HG03103 (cell line): ENCODE measurements around the gene PCNX2.

Experiments used
- ATAC-seq: cut with Tn5 transposase; IDR thresholded peaks from one replicate; pipeline ENCODE4 v1.9.1; 2021; ENCODE audit warnings: low read depth; ENCODE audit not compliant: unreplicated experiment

Gene PCNX2

DNA sequence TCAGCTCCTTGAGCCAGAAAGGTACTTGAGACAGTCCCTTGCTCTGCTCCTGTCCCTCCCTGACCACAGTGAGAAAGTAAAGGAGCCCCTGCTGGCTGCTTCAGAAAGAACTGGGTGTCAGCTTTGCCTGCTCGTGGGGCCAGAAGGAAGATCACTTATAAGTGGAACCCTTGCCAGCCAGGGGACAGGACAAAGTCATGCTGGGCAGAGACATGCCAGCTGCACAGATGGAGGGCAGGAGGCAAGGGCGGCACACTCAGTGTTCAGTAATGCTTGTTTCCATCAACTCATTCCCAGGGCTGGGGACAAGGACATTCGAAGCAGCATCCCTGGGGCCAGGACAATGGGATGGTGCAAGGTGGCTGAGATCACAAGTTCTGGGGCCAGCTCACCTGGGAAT lies 303.3 kb downstream of the PCNX2 start:
- ATAC-seq = no peak

DNA sequence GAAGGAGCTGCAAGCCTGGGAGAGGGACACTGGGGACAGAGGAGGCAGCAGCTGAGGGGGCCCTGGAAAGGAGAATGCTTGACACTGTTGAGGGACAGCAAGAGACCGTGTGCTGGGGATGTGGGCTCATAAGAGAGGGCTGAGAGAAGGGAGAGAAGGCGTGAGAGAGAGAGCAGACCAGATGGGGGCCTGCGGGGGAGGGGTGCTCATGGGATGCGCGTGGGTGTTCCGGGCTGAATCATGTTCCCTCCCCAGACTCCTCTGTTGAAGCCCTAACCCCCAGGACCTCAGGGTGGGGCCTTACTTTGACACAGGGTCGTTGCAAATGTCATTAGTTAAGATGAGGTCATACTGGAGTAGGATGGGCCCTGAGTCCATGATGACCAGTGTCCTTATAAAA lies 304.3 kb downstream of the PCNX2 start:
- ATAC-seq = no peak

DNA sequence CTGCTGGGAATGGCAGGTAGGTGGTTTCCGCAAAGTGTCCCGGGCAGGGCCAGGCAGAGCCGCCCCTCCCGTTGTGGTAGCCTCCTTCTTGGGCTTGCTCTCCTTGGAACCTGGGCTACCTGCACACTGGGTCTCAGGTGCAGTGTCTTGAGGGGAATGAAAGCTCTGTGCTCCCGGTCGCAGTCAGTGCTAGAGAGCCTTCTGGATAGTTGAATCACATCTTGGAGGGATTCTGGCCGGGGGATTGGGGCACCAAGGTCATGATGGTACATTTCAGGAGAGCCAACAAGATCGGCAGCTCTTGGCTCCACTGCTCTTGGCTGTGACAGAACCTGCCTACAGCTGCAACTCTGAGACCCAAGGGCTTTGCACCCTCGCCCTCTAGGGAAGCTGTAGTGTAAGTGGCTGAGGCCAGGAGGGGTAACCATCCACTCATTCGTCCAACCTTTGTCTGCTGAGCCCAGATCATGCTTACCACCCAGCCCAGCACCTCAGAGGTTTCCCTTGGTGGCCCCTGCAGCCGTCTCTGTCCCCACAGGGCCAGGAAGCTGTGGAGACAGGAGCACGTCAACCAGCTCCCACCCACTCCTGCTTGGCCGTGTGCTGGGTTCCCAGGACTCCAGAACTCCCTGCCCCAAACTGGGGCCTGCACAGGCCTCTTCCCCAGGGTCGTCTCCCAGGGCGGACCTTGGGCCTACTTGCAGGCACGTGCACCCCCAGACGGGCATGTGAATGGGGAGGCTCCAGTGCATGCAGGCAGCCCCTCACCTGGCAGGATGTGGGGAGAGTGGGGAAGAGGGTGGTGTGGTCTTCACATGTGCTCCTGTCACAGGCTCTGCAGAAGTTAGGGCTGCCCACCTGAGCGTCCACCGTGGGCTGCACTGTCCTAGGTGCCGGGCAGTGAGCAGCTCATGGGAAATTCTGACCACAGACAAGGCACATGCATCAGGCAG lies 305.1 kb downstream of the PCNX2 start:
- ATAC-seq = no peak

DNA sequence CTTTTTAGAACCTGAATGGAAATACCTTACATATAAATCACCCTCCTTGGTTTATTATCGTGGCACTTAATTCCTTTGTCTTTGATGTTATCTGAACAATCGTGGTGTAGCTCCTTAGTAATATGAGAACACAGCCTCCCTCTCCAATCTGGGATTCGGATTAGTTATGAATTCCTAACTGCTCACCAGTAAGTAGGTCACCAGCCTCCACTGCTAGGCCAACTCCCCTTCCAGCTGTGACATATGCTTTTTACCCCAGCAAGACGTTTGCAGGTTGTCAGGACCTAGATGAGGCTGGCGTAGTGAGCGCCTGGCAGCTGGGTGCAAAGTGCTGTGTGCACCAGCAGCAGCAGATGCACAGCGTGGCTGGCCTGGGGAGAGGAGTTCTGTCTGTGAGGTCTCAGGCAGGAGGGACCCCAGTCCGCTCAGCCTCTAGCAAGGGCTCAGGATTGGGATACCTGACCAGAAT lies 306.9 kb downstream of the PCNX2 start:
- no peak for ATAC-seq

DNA sequence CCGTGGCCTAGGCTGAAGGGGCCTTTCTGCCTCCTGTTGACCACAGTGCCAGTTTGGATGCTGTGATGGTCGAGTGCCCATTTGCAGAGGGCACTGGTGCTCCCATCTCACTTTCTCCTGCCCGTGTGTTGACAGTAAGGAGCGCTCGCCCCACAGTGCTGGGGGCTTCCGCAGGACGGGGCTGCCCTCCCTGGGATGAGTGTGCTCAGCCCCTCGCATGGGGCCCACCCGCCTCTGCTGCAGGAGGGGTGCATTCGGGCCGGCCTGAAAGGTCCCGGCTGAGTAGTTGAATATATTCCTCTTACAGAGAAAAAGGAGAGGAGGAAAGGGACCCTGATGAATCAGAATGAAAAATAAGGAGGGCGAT lies 307.8 kb downstream of the PCNX2 start:
- no peak for ATAC-seq

DNA sequence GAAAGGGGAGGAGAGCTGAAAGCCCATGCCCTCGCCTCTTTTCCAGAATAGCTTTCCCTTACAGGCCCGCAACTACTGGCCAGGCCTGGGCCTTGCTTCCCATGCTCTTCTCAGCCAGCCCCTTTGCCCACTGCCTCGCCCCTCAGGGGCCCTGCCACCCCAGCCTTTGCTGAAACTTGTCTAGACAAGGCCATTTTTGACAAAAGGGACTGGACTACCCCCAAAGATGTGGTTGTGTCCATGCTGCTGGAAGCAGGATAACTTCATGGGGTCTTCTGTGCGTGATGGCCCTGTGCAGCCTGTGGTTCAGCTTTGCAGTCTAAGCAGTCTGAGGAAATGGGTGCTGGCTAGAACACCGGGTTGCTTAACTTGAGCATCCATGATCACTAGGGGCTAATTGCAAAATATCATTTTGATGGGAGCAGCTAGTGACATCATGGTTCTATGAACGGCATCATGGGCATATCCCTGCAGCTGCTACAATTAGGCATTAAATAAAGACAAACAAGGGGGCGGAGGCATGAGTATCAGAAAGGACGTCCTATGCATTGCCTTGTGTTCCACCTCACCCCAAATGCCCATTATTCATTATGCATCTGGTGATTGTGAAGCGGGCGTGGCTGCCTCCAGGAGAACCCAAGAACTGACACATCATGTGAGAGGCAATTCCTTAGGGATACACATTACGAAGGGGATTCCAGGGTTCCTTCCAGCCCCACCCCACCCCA lies 308.3 kb downstream of the PCNX2 start:
- no peak for ATAC-seq

DNA sequence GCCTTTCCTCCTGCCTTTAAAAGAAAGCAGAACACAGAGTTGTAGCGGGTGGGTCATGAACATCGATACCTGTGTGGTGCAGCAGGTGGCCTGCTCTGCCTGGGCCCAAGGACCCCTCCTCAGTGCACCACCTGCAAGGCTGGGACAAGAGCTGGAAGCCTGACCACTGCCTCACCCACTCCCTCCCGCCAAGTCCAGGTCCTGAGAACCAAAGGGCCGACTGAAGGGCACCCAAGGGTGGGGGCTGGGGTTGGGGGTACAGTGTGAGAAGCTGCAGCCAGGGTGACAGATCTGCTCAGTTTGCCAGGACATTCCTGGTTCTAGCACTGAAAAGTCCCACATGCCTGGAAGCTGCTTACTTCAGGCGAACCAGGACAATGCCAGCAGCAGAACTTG lies 309.0 kb downstream of the PCNX2 start:
- no peak for ATAC-seq

DNA sequence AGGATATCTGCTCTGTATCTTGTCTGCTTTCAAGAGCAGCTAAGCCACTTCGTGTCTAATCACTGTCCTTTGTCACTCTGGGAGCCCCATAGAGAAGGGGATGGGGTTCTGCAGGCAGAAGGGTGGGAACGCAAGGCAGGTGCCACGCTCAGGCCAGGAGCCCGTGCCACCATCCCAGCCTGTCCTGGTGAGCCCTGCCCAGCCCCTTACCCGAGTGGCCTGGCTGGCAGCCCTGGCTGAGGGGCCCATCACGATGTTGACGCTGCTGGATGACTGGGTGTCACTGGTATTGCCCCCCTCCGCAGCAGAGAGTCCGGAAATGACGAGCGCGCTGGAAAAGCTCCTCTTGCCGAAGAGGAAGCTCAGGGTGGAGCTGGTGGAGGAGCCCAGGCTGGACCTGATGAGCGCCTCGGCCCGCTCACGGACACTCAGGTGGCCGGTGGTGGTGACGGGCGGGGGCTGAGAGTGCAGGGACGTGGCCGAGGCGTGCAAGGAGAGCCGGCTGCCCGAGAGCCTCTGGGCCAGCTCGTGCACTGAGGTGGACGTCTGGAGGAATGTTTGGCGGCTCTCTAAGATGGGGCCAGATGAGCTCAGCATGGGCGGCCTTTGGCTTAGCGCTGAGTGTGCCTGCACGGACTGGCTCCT lies 309.5 kb downstream of the PCNX2 start:
- no peak for ATAC-seq

DNA sequence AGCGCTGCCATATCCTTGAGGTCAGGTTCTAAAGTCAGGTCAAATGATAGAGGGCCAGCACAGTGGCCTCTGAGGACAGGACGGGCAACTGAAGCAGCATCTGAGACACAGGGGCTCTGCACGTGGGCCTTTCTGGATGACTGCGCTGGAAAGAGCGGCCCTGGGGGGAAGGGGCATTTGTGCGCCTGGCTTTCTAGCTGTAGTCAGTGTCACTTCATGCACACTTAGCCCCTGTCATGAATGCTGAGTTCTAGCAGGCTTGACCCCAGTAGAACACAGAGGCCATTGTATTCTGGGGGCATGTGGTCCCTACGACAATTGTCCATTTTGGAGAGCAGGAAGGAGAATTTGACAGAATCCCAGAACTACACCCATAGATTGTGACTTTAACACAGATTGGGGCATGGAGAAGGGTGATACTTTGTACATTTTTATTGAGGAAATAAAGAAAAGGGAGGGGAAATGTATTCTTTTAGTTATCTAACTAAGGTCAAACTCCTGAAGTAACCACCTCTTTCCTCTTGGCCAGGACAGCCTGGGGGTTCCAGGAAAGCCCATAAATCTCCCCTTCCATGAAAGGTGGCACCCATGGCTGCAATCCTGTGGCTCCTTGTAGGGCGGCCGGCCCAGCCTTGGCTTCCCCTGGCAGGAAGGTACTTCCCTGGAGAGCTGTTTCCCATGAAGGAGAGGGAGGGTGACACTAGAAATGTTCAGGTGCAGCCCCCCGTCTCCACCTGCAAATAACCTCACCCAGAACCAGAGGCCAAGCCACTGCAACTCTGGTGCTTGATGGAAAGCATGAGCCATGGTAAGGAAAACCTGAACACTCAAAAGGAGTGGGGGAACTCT lies 310.7 kb downstream of the PCNX2 start:
- no peak for ATAC-seq

DNA sequence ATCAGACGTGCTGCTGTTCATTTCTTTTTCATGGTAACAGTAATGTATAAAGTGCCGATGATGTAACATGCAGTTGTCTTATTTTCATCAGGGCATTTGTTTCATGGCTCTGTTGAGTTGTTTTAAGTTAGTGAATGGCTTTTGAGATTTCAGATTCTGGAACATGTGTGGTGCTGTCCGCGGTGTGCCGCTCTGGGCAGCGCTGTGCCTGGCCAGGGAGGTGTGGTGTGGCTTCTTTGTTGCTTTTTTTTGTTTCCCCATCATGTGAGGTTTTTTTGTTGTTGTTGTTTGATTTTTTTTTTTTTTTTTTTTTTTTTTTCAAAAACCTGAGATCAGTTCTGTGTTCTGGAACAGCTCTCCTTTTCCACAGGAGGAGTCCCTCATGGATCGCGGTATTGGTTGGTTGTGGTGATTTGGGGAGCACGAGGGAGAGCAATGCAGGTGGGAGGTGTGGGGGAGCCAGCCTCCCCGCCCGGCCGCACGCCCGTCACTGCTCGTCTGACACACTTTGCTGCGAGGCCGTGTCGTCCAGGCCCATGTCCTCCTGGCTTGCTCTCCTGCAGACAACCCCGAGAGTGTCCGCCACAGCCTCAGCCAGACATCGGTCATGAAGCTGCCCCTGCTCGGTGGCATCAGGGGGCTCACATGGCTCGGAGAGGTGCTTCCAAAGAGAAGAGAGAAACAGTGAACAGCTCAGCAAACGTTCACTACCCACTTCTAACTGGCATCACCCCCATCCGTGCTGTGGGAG lies 311.5 kb downstream of the PCNX2 start:
- ATAC-seq = no peak

DNA sequence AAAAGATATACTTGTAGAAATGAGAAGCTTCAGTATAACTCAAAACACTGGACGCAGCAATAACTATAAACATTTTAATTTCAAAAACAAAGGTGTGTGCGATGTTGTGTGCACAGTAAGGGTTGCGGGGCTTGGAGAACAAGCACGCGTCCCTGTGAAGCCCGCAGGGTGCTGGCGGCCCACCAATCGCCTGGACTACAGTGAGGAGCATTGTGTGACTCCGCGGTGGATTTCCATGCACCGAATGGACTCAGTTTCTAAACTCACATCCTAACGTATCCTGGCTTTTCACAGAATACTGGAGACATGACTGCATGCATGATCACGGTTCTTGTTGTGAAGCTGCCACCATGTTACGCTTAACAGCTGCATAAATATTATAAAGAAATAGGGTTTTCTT lies 312.1 kb downstream of the PCNX2 start:
- ATAC-seq = no peak

DNA sequence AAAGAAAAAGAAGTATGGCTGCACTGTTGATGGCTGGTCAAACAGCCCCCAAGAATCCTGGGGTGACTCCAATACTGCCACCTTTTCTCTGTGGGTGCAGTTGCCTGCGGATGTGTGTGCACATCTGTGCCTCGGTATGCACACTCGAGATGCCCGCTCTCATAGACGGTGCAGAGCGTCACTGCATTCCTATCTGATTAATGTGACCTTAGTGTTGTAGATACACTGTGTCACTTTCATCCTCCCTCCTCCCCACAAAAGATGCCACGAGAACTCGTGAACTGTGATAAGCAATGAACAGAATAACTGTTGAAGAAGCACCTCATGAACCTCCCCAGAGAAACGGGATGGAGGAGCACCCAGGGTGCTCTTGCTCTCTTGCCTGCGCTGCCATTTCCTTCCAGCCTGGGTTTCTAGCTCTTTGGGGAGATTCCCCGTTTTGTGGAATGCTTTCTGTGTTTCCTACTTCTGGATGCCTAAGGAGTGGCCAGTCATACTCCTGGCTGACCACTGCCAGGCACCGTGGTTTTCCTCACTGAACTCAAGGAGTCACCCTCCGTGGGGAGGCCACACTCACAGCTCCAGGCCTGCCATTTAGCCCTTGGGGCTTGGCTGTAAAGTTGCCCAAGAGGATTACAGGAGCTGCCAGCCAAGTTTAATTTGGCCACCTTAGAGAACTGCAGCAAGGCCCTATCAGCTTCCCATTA lies 313.1 kb downstream of the PCNX2 start:
- no peak for ATAC-seq

DNA sequence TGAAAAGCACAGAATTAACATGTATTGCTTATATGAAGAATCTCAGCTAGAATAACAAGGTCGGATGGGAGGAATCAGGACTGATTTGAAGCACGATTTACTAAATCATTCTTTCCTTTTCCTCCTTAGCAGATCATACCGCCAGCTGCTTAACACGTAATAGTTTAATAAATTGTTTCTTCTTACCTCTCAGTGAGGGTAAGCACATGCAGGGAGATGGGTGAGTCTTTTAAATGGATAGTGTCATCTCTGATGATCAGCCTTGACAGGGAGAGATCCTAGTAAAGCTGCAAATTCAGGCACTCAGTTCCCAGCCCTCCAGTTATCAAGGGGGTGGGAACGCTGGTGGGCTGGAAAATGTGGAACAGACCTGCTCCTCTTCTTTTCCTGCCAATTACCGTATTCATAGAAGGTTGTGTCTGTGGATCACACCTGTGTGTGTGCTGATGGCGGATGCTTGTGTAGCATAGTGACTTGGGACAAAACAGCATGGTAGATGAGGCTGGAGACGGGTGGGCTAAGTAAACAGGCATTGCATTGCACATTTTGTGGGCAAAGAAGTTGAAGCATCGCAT lies 314.5 kb downstream of the PCNX2 start:
- no peak for ATAC-seq

DNA sequence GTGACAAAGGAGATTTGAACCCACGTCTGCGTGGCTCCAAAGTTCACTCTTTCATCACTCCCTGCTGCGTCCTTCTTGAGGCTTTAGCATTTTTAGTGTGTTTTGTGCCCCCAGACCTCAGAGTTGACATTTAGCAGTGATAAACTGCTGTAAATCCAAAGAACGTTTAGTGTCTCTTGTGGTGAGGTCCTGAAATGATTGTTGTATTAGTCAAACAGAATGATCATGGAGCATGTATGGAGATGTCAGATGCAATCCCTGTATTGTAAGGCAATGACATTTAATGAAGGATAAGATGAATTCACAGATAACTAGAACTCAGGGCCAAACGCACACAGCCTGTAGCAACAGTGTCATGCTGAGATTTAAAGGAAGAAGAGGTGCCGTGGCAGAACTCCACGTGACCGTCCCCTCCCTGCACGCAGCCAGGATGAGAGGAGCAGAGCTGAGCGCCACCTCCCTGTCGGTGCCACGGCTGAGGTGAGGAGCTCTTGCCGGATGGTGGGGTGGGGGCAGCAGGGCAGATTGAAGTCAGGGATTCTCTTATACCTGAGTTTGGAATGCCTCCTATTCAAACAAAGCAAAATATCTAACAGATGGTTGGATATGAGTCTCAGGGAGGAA lies 315.1 kb downstream of the PCNX2 start:
- ATAC-seq = no peak

DNA sequence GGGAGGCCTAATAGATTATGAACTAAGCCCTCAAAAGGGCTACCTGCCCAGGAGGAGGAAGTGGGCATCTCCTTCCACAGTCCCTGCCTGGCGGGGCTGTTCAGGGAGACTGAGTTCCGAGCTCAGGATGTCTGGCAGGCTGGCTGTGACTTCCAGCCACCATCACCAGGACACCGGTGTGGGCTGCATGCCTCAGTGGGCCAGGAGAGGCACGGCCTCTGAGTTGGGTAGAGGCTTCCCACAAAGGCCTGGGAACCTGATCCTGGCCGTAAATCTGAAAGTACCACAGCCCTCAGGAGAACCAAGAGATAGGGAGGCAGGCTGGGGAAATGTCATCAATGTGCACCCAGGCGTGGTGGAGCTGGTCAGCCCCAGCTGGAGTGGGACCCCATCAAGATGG lies 316.0 kb downstream of the PCNX2 start:
- ATAC-seq = no peak

DNA sequence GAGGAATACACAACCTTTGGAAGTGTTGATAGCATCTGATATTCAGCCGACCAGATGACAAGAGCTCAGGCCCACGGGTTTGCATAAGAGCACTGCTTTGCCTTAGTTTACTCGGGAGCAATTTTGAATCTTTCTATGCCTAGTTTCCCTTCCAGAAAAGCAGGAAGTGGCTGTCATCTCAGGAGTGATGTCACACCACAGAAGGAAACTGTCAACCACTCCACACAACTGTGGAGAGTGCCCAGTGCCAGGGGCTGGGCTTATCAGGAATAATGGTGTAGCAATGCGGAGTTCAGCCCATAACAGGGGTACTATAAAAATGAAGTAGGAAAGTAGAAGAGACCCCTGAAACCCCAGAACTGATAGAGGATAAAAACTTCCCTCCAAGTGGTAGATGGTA lies 316.7 kb downstream of the PCNX2 start:
- ATAC-seq = no peak

DNA sequence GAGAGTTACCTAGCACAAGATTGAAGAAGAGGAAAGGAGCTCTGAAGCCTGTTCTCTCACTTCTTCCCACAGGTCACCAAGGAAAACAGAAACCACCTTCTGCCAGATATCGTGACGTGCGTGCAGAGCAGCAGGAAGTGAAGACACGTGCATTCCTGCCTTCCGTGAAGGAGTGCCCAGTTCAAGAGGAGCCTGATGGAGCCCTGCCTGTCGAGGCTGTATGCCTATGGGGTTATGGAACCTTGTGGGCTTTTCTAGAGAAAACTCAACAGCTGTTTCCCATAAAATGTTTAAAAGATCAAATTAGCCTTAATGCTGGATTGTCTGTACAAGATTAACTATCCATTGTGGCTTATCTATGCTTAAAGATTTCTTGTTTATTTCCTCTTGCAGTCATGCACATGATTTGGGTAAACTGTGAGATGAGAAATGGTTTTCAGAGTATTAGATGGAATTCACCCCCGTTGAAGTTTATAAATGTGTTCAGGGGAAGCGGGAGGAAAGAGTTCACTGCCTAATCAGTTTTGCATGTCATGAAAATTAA lies 317.4 kb downstream of the PCNX2 start:
- no peak for ATAC-seq

DNA sequence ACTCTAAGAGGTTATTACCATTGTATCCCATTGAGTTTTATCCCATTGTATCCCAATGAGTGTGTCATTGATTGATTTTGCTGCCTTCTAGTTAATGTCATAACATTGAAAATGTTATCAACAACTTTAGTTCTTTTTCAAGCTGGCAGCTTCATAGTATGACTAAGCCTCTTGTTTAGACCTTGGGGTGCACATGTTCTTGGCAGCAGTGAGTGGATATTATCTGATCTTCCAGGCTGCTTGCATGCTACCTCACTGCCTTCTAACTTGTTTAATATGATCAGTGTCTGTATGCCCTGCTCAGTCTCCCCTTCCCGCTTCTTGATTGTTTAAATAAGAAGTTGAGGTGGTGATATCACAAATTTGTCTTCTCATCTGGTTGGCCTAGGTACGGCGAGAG lies 320.6 kb downstream of the PCNX2 start:
- ATAC-seq = no peak
